HepG2 (cell line): ENCODE results near the gene LZTS2. TPM values are rescaled to one million over a fixed set of nuclear protein-coding genes. Genes with fewer than 3 reads are reported as not detected.

Experiments
- ATF7 ChIP-seq, 2 experiments: fragments of 450-650 bp in 1 of 2; sonication (generic) in 1 of 2; formaldehyde crosslinking in 1 of 2; IDR thresholded peaks; 2 replicates each; pipeline versions ENCODE4 v1.4.0 to v1.6.1; 2016 to 2020; ENCODE audit warnings: antibody characterized with exemption in 1 of 2, mild to moderate bottlenecking in 1 of 2, missing genetic modification reagents in 1 of 2
- BORCS8-MEF2B ChIP-seq: sonication (generic); formaldehyde crosslinking; IDR thresholded peaks from 2 replicates; pipeline ENCODE4 v1.8.0; 2022; ENCODE audit warnings: mild to moderate bottlenecking, missing genetic modification reagents
- CEBPG ChIP-seq: IDR thresholded peaks from 2 replicates; pipeline ENCODE4 v1.6.1; 2016
- CENPT ChIP-seq: sonication (generic); formaldehyde crosslinking; IDR thresholded peaks from 2 replicates; pipeline ENCODE4 v1.8.0; 2022; ENCODE audit warnings: low read depth, mild to moderate bottlenecking, moderate library complexity, missing genetic modification reagents
- GATAD2A ChIP-seq: IDR thresholded peaks from 2 replicates; pipeline ENCODE4 v1.6.1; 2016
- KDM2A ChIP-seq: sonication (generic); formaldehyde crosslinking; IDR thresholded peaks from 2 replicates; pipeline ENCODE4 v1.4.0; 2020; ENCODE audit warnings: low read depth, missing genetic modification reagents, borderline replicate concordance
- NR1H2 ChIP-seq: sonication (generic); formaldehyde crosslinking; IDR thresholded peaks from 2 replicates; pipeline ENCODE4 v1.8.1; 2022; ENCODE audit warnings: low read depth, missing genetic modification reagents, borderline replicate concordance
- SIN3A ChIP-seq: IDR thresholded peaks from 2 replicates; pipeline ENCODE4 v1.6.1; 2011; ENCODE audit warnings: low read depth, mild to moderate bottlenecking, control low read depth, low read length, borderline replicate concordance
- SIX1 ChIP-seq: sonication (generic); formaldehyde crosslinking; IDR thresholded peaks from 2 replicates; pipeline ENCODE4 v1.4.0; 2020; ENCODE audit warnings: missing genetic modification reagents, borderline replicate concordance
- SMARCC2 ChIP-seq: fragments of 450-650 bp; IDR thresholded peaks from 2 replicates; pipeline ENCODE4 v1.6.1; 2017; ENCODE audit warnings: antibody characterized with exemption, mild to moderate bottlenecking
- STAT5B ChIP-seq: sonication (generic); formaldehyde crosslinking; IDR thresholded peaks from 2 replicates; pipeline ENCODE4 v1.4.0; 2020; ENCODE audit warnings: missing genetic modification reagents
- TCF7 ChIP-seq: sonication (generic); IDR thresholded peaks from 2 replicates; pipeline ENCODE4 v1.6.1; 2016; ENCODE audit warnings: antibody characterized with exemption, low read depth
- TRIM24 ChIP-seq: sonication (generic); formaldehyde crosslinking; IDR thresholded peaks from 2 replicates; pipeline ENCODE4 v1.8.0; 2022; ENCODE audit warnings: mild to moderate bottlenecking, missing genetic modification reagents
- ZC3H4 ChIP-seq: sonication (generic); formaldehyde crosslinking; IDR thresholded peaks from 2 replicates; pipeline ENCODE4 v1.4.0; 2020; ENCODE audit warnings: missing genetic modification reagents, borderline replicate concordance
- ZFX ChIP-seq: sonication (generic); formaldehyde crosslinking; IDR thresholded peaks from 2 replicates; pipeline ENCODE4 v1.4.0; 2020; ENCODE audit warnings: mild to moderate bottlenecking, low read depth, missing genetic modification reagents, moderate library complexity
- ZHX1 ChIP-seq: sonication (generic); formaldehyde crosslinking; IDR thresholded peaks from 2 replicates; pipeline ENCODE4 v1.8.1; 2022; ENCODE audit warnings: low read depth, mild to moderate bottlenecking, missing genetic modification reagents
- ZNF207 ChIP-seq: fragments of 450-650 bp; IDR thresholded peaks from 2 replicates; pipeline ENCODE4 v1.6.1; 2016; ENCODE audit warnings: antibody characterized with exemption, borderline replicate concordance
- ZNF253 ChIP-seq: sonication (generic); formaldehyde crosslinking; IDR thresholded peaks from 2 replicates; pipeline ENCODE4 v1.8.0; 2022; ENCODE audit warnings: mild to moderate bottlenecking, missing genetic modification reagents, borderline replicate concordance
- ZNF558 ChIP-seq: sonication (generic); formaldehyde crosslinking; IDR thresholded peaks from 2 replicates; pipeline ENCODE4 v1.9.0; 2022; ENCODE audit warnings: mild to moderate bottlenecking, missing genetic modification reagents, borderline replicate concordance
- ZNF574 ChIP-seq: sonication (generic); formaldehyde crosslinking; IDR thresholded peaks from 2 replicates; pipeline ENCODE4 v1.4.0; 2020; ENCODE audit warnings: missing genetic modification reagents
- ZNF781 ChIP-seq: sonication (generic); formaldehyde crosslinking; IDR thresholded peaks from 2 replicates; pipeline ENCODE4 v1.5.1; 2020; ENCODE audit warnings: borderline replicate concordance, mild to moderate bottlenecking, missing genetic modification reagents; ENCODE audit errors: not compliant biosample characterization
- polyA plus RNA-seq, 8 experiments: library from polyadenylated mRNA; depleted of rRNA in 3 of 8; stranded (reverse) in 7 of 8; unstranded in 1 of 8; fragments of >200 nt; fragmentation: Illumina TruSeq in 4 of 8; extraction: Trizol in 4 of 8; gene quantifications; 2 replicates each; pipeline versions ENCODE4 v1.2.1 to v1.2.3, GENCODE V29; 2011 to 2016; ENCODE audit warnings: low read depth in 4 of 8, missing spikeins in 1 of 8, mixed read lengths in 1 of 8; ENCODE audit not compliant: insufficient read depth in 1 of 8
- total RNA-seq, 5 experiments: library from RNA; depleted of rRNA; stranded (reverse); fragments of >200 nt; fragmentation: Illumina TruSeq; extraction: Trizol; gene quantifications; 2 replicates each; pipeline ENCODE4 v1.2.3, GENCODE V29; 2016; ENCODE audit warnings: low read depth in 1 of 5
- TF ChIP-seq, protein P1 (sequence below): sonication (generic); formaldehyde crosslinking; IDR thresholded peaks from 2 replicates; pipeline ENCODE4 v1.4.0; 2020; ENCODE audit warnings: missing genetic modification reagents, borderline replicate concordance

The LZTS2 gene
- total and polyA plus RNA-seq, 2 of the 13 experiments (the other 11 are each of a cell fraction or from before 2014, with no cell fraction given), result 43.6 to 65.6 TPM

DNA sequence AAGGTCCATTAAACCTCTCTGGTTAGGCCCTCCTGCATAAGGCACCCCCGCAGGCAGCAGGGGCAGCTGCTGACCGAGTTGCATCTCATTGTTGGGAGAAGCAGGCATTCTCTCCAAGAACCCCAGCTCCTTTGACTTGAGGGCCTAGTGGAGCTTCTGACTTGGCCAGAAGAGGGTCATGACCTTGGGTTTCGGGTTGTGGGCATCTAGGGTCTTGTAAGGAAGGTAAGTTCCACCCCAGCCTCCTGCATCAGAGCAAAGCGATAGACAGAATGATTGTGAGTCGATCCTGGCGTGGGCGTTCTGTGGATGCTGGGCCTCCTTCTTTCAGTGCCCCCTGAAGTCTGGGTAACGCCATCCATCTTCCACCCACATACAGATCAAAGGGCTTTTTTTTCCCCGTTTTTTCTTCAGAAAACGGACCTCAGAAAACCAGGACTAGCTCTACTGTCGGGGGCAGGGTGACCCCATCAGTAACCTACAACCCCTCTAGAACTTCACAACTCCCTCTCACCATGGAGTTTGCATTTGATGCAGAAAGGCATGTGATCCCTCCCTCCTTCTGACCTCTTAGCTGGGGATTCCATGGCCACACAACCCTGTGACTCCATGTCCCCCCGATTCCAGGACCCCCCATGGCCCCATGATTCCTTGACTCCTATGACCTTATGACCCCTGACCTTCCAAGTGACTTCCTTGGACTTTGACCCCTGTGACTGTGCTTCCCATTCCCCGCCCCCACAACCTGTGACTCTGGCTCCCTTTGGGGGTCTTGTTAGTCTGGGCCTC lies 27.3 kb upstream of the LZTS2 start (continued):
- TF ChIP-seq ZHX1 (CRISPR knock-in tag) (no peak), NR1H2 (CRISPR knock-in tag) (no peak), ZNF781 (no peak), ZFX (no peak), SIN3A (no peak), CEBPG (CRISPR knock-in tag) (no peak), ATF7 (IDR thresholded peaks at IDR 0.05) (no peak), ATF7 (CRISPR knock-in tag; IDR thresholded peaks at IDR 0.05) (no peak), SMARCC2 (no peak), ZNF558 (CRISPR knock-in tag) (no peak), GATAD2A (no peak), TRIM24 (CRISPR knock-in tag) (no peak), ZNF253 (no peak), CENPT (no peak), KDM2A (CRISPR knock-in tag) (no peak), ZC3H4 (CRISPR knock-in tag) (no peak), ZNF207 (no peak), ZNF574 (CRISPR knock-in tag) (0 out of 2 replicates have a peak, but pooled peaks have one; percentile 12), TCF7 (no peak), BORCS8-MEF2B (CRISPR knock-in tag) (no peak), STAT5B (CRISPR knock-in tag) (no peak), SIX1 (no peak)
- TF ChIP-seq, protein P1, sequence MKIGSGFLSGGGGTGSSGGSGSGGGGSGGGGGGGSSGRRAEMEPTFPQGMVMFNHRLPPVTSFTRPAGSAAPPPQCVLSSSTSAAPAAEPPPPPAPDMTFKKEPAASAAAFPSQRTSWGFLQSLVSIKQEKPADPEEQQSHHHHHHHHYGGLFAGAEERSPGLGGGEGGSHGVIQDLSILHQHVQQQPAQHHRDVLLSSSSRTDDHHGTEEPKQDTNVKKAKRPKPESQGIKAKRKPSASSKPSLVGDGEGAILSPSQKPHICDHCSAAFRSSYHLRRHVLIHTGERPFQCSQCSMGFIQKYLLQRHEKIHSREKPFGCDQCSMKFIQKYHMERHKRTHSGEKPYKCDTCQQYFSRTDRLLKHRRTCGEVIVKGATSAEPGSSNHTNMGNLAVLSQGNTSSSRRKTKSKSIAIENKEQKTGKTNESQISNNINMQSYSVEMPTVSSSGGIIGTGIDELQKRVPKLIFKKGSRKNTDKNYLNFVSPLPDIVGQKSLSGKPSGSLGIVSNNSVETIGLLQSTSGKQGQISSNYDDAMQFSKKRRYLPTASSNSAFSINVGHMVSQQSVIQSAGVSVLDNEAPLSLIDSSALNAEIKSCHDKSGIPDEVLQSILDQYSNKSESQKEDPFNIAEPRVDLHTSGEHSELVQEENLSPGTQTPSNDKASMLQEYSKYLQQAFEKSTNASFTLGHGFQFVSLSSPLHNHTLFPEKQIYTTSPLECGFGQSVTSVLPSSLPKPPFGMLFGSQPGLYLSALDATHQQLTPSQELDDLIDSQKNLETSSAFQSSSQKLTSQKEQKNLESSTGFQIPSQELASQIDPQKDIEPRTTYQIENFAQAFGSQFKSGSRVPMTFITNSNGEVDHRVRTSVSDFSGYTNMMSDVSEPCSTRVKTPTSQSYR, result peak; percentile 36; the same call in 1 of the 2 replicates
